ENCODE results near the gene RPAP3.

Gene RPAP3

DNA sequence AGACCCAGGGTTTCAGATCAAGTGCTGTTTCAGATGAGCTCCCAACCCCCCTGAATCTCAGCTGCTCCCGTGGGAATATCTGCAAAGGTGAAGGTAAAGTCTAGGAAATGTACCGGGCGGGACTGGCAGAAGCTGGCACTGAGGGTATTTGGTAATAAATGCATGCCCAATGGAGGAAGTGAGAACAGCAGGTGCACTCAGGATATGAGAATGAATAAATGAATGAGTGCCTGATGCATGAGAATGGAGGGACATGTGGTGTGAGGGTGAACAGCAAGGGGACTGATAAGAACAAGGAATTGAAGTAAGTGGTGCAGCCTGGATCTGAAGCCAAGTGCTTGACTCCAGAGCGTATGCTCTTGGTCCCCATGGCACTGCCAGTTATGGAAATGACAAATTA is 41.3 kb upstream of the RPAP3 start:
- no peak for DNase-seq (ENCODE audit: low read depth)
- H3K4me3 ChIP-seq (replicated peaks; ENCODE audit: low read depth, low read length), result no peak overlapping the region

GRCh38 chr12:47746523-47746922 is 40.7 kb upstream of the RPAP3 start:
- DNase-seq (ENCODE audit: low read depth), result no peak
- TF ChIP-seq, protein P1, sequence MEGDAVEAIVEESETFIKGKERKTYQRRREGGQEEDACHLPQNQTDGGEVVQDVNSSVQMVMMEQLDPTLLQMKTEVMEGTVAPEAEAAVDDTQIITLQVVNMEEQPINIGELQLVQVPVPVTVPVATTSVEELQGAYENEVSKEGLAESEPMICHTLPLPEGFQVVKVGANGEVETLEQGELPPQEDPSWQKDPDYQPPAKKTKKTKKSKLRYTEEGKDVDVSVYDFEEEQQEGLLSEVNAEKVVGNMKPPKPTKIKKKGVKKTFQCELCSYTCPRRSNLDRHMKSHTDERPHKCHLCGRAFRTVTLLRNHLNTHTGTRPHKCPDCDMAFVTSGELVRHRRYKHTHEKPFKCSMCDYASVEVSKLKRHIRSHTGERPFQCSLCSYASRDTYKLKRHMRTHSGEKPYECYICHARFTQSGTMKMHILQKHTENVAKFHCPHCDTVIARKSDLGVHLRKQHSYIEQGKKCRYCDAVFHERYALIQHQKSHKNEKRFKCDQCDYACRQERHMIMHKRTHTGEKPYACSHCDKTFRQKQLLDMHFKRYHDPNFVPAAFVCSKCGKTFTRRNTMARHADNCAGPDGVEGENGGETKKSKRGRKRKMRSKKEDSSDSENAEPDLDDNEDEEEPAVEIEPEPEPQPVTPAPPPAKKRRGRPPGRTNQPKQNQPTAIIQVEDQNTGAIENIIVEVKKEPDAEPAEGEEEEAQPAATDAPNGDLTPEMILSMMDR (IDR thresholded peaks at IDR 0.05; ENCODE audit: low read length, missing control alignments), result no peak
- no peak overlapping the region for H3K4me3 ChIP-seq (replicated peaks; ENCODE audit: low read depth, low read length)

More for the DNA sequence above, 41.3 kb upstream of the RPAP3 start:
- TF ChIP-seq, protein P1 (IDR thresholded peaks at IDR 0.05; ENCODE audit: low read length, missing control alignments), result no peak

- TF ChIP-seq, protein P1 (IDR thresholded peaks at IDR 0.05; ENCODE audit: low read length, missing control alignments), result no peak
- no peak overlapping the region for H3K4me3 ChIP-seq (replicated peaks; ENCODE audit: low read depth, low read length)
- DNase-seq (ENCODE audit: low read depth), result no peak
These were observed 40.2 kb upstream of the RPAP3 start for GRCh38 chr12:47746073-47746472.

DNA sequence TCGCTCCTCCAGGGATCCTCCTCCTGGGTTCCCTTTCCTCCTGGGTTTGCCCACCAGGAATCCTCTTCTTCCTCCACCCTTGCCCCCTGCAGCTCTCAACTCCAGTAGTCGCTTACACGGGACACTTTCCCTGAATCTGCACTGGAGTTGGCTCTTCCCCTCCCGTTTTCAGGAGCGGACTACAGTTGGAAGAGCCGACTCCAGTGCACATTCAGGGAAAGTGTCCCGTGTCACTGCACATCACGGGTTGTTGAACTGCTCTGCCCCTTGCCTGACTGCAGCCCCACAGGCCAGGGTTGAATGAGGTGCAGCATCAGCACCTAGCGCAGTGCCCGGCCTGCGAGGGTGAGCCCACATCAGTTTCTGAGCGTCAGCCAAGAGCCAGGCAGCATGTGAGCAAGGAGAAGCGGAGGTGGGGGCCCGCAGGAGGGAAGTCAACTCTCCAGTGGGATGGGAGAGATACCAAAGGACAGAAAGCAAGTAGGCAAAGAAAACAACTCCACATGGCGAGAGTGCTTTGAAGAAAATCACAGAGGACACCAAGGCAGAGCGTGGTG is 39.7 kb upstream of the RPAP3 start:
- H3K4me3 ChIP-seq (replicated peaks; ENCODE audit: low read depth, low read length), result no peak overlapping the region
- TF ChIP-seq, protein P1 (IDR thresholded peaks at IDR 0.05; ENCODE audit: low read length, missing control alignments), result no peak
- no peak for DNase-seq (ENCODE audit: low read depth)

DNA sequence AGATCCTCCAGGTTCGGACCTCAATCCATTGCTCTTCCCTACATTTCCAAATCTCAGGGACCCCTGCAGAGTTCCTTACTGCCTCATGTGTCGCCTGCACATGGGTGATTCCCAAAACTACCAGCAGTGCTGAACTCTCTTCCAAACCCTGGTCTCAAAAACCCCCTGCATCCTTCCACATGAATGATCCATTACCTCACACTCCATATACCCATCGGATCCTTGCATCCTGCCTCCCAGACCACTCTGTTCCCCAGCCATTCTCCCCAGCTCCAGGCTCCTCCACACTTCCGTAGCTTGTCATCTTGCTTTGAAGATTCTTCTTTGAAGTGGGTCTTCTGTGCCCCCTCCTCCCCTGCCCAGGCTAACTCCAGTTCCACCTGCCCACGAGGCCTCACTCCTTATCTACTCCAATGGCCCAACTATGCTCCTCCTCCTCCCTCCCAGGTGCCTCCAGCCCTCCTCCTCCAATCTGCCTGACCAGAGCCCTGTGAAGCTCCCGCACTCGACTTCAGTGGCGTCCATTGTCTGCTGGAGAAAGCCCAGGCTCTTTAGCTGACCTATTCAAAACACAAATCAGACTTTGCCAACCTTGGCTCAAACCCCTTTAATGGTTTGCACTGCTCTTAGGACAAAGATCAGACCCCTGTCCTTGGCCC is 39.1 kb upstream of the RPAP3 start:
- TF ChIP-seq, protein P1 (IDR thresholded peaks at IDR 0.05; ENCODE audit: low read length, missing control alignments), result no peak
- DNase-seq (ENCODE audit: low read depth), result no peak
- no peak overlapping the region for H3K4me3 ChIP-seq (replicated peaks; ENCODE audit: low read depth, low read length)

DNA sequence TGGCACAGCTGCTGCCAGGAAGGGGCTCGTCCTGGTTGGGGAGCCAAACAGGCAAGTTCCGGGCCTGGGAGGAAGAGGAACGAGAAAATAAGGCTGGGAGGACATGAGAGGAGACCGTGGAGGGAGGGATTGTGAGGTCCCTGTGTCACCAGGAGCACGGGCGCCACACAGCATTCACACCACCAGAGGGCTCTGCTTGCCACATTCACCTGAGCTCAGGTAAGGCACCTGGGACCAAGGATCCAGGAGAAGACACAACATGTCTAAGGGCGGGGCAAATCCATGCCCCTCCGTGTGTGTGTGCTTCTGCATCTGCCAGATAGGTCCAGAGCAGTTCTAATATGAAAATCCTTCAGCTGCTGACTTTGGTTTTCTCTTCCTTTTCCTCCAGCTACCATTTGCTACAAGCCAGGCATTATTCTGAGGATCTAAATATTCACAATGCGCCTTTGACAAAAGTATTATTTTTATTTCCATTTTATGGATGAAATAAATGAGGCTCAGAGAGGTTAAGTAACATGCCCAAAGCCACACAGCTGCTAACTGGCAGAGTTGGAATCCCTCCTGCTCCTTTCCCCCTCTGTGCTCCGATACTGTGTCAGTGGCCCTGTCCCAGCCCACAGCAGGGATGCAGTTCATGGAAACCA is 38.3 kb upstream of the RPAP3 start:
- TF ChIP-seq, protein P1 (IDR thresholded peaks at IDR 0.05; ENCODE audit: low read length, missing control alignments), result peak; percentile 44
- DNase-seq (ENCODE audit: low read depth), result no peak
- no peak overlapping the region for H3K4me3 ChIP-seq (replicated peaks; ENCODE audit: low read depth, low read length)
